H9 (cell line): ENCODE measurements around the gene THBS4. TPM values are rescaled to one million over a fixed set of nuclear protein-coding genes. Genes with fewer than 3 reads are reported as not detected.

ENCODE experiments used
- DNase-seq: peaks from one replicate; pipeline ENCODE4 v3.0.0-alpha.2; 2017
- H2AFZ ChIP-seq: one replicate; pipeline ENCODE4 v1.6.1; 2013; ENCODE audit warnings: mild to moderate bottlenecking, low read length, control low read depth, moderate library complexity
- H2AK5ac ChIP-seq: 2 replicates; pipeline ENCODE4 v1.6.1; 2013; ENCODE audit warnings: low read length, control low read depth, mixed read lengths; ENCODE audit not compliant: insufficient read length
- H2BK120ac ChIP-seq: one replicate; pipeline ENCODE4 v1.6.1; 2013; ENCODE audit warnings: low read depth, mild to moderate bottlenecking, low read length, control low read depth, inconsistent platforms; ENCODE audit not compliant: poor library complexity, severe bottlenecking
- H2BK12ac ChIP-seq: 2 replicates; pipeline ENCODE4 v1.6.1; 2013; ENCODE audit warnings: low read length, control low read depth, mixed read lengths, low read depth; ENCODE audit not compliant: insufficient read length
- H2BK15ac ChIP-seq: 2 replicates; pipeline ENCODE4 v1.6.1; 2013; ENCODE audit warnings: low read depth, low read length, control low read depth
- H2BK20ac ChIP-seq: one replicate; pipeline ENCODE4 v1.6.1; 2013; ENCODE audit warnings: low read depth, mild to moderate bottlenecking, low read length, control low read depth, inconsistent platforms; ENCODE audit not compliant: poor library complexity, severe bottlenecking
- H2BK5ac ChIP-seq: 2 replicates; pipeline ENCODE4 v1.6.1; 2013; ENCODE audit warnings: low read length, control low read depth, mixed read lengths; ENCODE audit not compliant: insufficient read length
- H3K14ac ChIP-seq: 2 replicates; pipeline ENCODE4 v1.6.1; 2013; ENCODE audit warnings: low read length, control low read depth; ENCODE audit not compliant: insufficient read depth
- H3K18ac ChIP-seq: 2 replicates; pipeline ENCODE4 v1.6.1; 2013; ENCODE audit warnings: low read depth, mild to moderate bottlenecking, mixed read lengths, low read length, control low read depth; ENCODE audit not compliant: insufficient read length
- H3K23ac ChIP-seq: 2 replicates; pipeline ENCODE4 v1.6.1; 2013; ENCODE audit warnings: low read length, control low read depth, mixed read lengths, low read depth; ENCODE audit not compliant: insufficient read length
- H3K23me2 ChIP-seq: 2 replicates; pipeline ENCODE4 v1.6.1; 2013; ENCODE audit warnings: low read depth, mild to moderate bottlenecking, mixed read lengths, low read length, control low read depth; ENCODE audit not compliant: insufficient read length, poor library complexity, severe bottlenecking
- H3K27ac ChIP-seq: 2 replicates; pipeline ENCODE4 v1.5.1; 2013; ENCODE audit warnings: low read length, control low read depth, mixed read lengths, low read depth; ENCODE audit not compliant: insufficient read length
- H3K27me3 ChIP-seq: 2 replicates; pipeline ENCODE4 v1.6.1; 2013; ENCODE audit warnings: low read length, control low read depth, inconsistent platforms; ENCODE audit not compliant: insufficient read depth
- H3K4ac ChIP-seq: 2 replicates; pipeline ENCODE4 v1.6.1; 2013; ENCODE audit warnings: low read depth, mild to moderate bottlenecking, control low read depth, inconsistent platforms, low read length, moderate library complexity
- H3K4me1 ChIP-seq: 2 replicates; pipeline ENCODE4 v1.6.1; 2013; ENCODE audit warnings: low read length, control low read depth, inconsistent platforms; ENCODE audit not compliant: insufficient read depth
- H3K4me2 ChIP-seq: 2 replicates; pipeline ENCODE4 v1.6.1; 2013; ENCODE audit warnings: low read length, control low read depth, mixed read lengths; ENCODE audit not compliant: insufficient read length, insufficient read depth
- H3K56ac ChIP-seq: 2 replicates; pipeline ENCODE4 v1.6.1; 2013; ENCODE audit warnings: low read depth, mild to moderate bottlenecking, mixed read lengths, low read length, control low read depth; ENCODE audit not compliant: insufficient read length
- H3K79me1 ChIP-seq: 2 replicates; pipeline ENCODE4 v1.6.1; 2013; ENCODE audit warnings: low read depth, mild to moderate bottlenecking, moderate library complexity, low read length, control low read depth, inconsistent platforms; ENCODE audit not compliant: insufficient read depth, poor library complexity, severe bottlenecking
- H3K79me2 ChIP-seq: 2 replicates; pipeline ENCODE4 v1.6.1; 2013; ENCODE audit warnings: low read length, control low read depth, inconsistent platforms; ENCODE audit not compliant: insufficient read depth
- H3K9ac ChIP-seq: 2 replicates; pipeline ENCODE4 v1.6.1; 2013; ENCODE audit warnings: low read length, control low read depth, mixed read lengths; ENCODE audit not compliant: insufficient read length; ENCODE audit errors: extremely low read depth
- H3K9me3 ChIP-seq: one replicate; pipeline ENCODE4 v1.6.1; 2013; ENCODE audit warnings: low read depth, low read length, inconsistent platforms; ENCODE audit not compliant: control insufficient read depth
- H3T11ph ChIP-seq: one replicate; pipeline ENCODE4 v1.6.1; 2013; ENCODE audit warnings: mild to moderate bottlenecking, low read length, control low read depth, inconsistent platforms
- H4K20me1 ChIP-seq: one replicate; pipeline ENCODE4 v1.6.1; 2013; ENCODE audit not compliant: control insufficient read depth, insufficient read length, insufficient read depth
- H4K5ac ChIP-seq: 2 replicates; pipeline ENCODE4 v1.6.1; 2013; ENCODE audit warnings: low read depth, mild to moderate bottlenecking, mixed read lengths, low read length, control low read depth; ENCODE audit not compliant: insufficient read length
- H4K8ac ChIP-seq: replicated peaks from 2 replicates; pipeline ENCODE4 v1.6.1; 2013; ENCODE audit warnings: low read length, control low read depth, mixed read lengths, low read depth; ENCODE audit not compliant: insufficient read length
- H4K91ac ChIP-seq: 2 replicates; pipeline ENCODE4 v1.6.1; 2013; ENCODE audit warnings: low read depth, mild to moderate bottlenecking, moderate library complexity, mixed read lengths, low read length, control low read depth; ENCODE audit not compliant: insufficient read length
- H3K27ac Mint-ChIP-seq, 3 experiments: 2 replicates in 2 of 3; 3 replicates in 1 of 3; pipeline ENCODE4 v1.8.0; 2020 to 2021; ENCODE audit warnings: mixed read lengths in 3 of 3, mild to moderate bottlenecking in 1 of 3, moderate library complexity in 1 of 3
- H3K27me3 Mint-ChIP-seq: 2 replicates; pipeline ENCODE4 v1.8.0; 2021; ENCODE audit warnings: low read depth, mild to moderate bottlenecking, moderate library complexity, mixed read lengths
- H3K36me3 Mint-ChIP-seq, 3 experiments: 2 replicates in 2 of 3; 3 replicates in 1 of 3; pipeline ENCODE4 v1.8.0; 2020 to 2021; ENCODE audit warnings: low read depth in 3 of 3, mixed read lengths in 3 of 3; ENCODE audit not compliant: insufficient read depth in 1 of 3
- H3K4me1 Mint-ChIP-seq, 2 experiments: 2 replicates each; pipeline ENCODE4 v1.8.0; 2020; ENCODE audit warnings: mixed read lengths in 2 of 2
- H3K4me3 Mint-ChIP-seq, 2 experiments: 2 replicates in 1 of 2; 3 replicates in 1 of 2; pipeline ENCODE4 v1.8.0; 2020 to 2021; ENCODE audit warnings: mild to moderate bottlenecking in 2 of 2, mixed read lengths in 2 of 2, moderate library complexity in 1 of 2
- H3K9me3 Mint-ChIP-seq, 2 experiments: 2 replicates in 1 of 2; 3 replicates in 1 of 2; pipeline ENCODE4 v1.8.0; 2020; ENCODE audit warnings: mild to moderate bottlenecking in 2 of 2, mixed read lengths in 2 of 2, moderate library complexity in 1 of 2
- CTCF ChIP-seq: fragments of 200-600 bp; sonication (generic); conservative IDR thresholded peaks from 3 replicates; pipeline ENCODE4 v1.8.0; 2021; ENCODE audit warnings: antibody characterized with exemption, mild to moderate bottlenecking
- WGBS: extraction: QIAGEN DNeasy Blood & Tissue Kit; methylation state at CpG from one replicate; pipeline ENCODE4 v1.1.7; 2013; ENCODE audit warnings: missing lambda C conversion rate, low lambda C conversion rate, mixed read lengths; ENCODE audit not compliant: insufficient read length; ENCODE audit errors: extremely low coverage; 5-methylcytosine and 5-hydroxymethylcytosine counted together
- total RNA-seq: library from RNA; stranded (reverse); gene quantifications from 2 replicates; pipeline ENCODE4 v1.2.1, GENCODE V29; 2021

The THBS4 gene
- total RNA-seq, 1 experiment from 2014 or later: 19.0 TPM

GRCh38 chr5:80116000-80116399 lies 80.9 kb downstream of the THBS4 start:
- Histone ChIP-seq H3K79me1 (no peaks in the 10 kb centered on the region), H2BK12ac (no peak overlapping the region), H2BK20ac (no peak overlapping the region), H2BK15ac (no peak overlapping the region), H3K9me3 (no peaks in the 10 kb centered on the region), H3K18ac (no peak overlapping the region), H2BK120ac (no peak overlapping the region), H3K4ac (no peak overlapping the region), H2BK5ac (no peak overlapping the region), H3K56ac (no peak overlapping the region), H4K5ac (no peak overlapping the region), H3K23ac (no peak overlapping the region), H3K9ac (no peak overlapping the region), H3K4me2 (no peak overlapping the region), H3K27ac (no peak overlapping the region), H2AK5ac (no peak overlapping the region), H3K23me2 (no peaks in the 10 kb centered on the region), H3T11ph (no peak overlapping the region), H4K91ac (no peak overlapping the region), H4K20me1 (no peaks in the 10 kb centered on the region), H2AFZ (no peak overlapping the region), H3K27me3 (no peaks in the 10 kb centered on the region), H4K8ac (no peak overlapping the region), H3K4me1 (peaks cover 2% of the 10 kb centered on the region; the same call in 1 of the 2 replicates), H3K79me2 (no peaks in the 10 kb centered on the region), H3K14ac (no peak overlapping the region)
- no peak for TF ChIP-seq CTCF
- Mint-ChIP-seq H3K27ac (peak overlapping the region in 2 of 3 experiments; percentile 44 to 81; a peak in 3 of 7 replicates), H3K27me3 (no peaks in the 10 kb centered on the region; the same call in none of the 2 replicates), H3K36me3 (peaks cover 11 to 19% (median 14%) of the 10 kb centered on the region in 3 experiments), H3K4me3 (no peak overlapping the region), H3K4me1 (peaks cover 20 to 21% of the 10 kb centered on the region in 2 experiments), H3K9me3 (peaks cover 15 to 20% of the 10 kb centered on the region in 2 experiments; a peak in 4 of 5 replicates)
- no CpG with 5 or more reads among the region's 4 CpGs for WGBS
- no peak for DNase-seq
